Stimulated activated CD8-positive, alpha-beta memory T cell treated with anti-CD3 and anti-CD28 coated beads, Interleukin-15, amount 100 ng/mL, for 24 hours (primary cell): ENCODE results near the gene CCDC158.
"Not testable (repeated sequence)": the region's sequence is repeated elsewhere in the genome, so short reads cannot be mapped to it uniquely, and the experiment has no call there.

ENCODE experiments used
- DNase-seq: peaks from one replicate; pipeline ENCODE4 v3.0.0-alpha.2; 2020; ENCODE audit warnings: low read depth

The CCDC158 gene

GRCh38 chr4:76365636-76366035 lies 55.3 kb downstream of the CCDC158 start:
- no peak for DNase-seq

DNA sequence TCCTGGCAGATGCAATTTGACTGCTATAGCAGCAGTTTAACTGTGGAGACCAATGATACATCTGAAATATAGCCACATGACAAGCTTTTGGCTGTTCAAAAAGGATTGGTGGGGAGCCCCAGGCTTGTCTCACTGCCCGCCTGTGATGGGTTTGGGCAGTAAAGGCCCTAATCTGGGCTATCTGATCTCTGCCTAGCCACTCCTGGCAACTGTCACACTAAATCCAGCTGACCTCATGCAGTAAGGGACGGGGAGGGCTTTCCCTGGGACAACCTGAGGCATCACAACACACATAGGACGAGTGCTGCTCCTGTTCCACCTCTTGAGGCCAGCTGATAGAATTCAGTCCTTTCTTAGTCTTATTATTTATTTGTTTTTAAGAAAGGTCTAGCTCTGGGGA lies 56.2 kb downstream of the CCDC158 start:
- DNase-seq: no peak

- DNase-seq: no peak
Measured at GRCh38 chr4:76363556-76364290, 57.2 kb downstream of the CCDC158 start.

- no peak for DNase-seq
Measured at GRCh38 chr4:76361689-76362412, 59.1 kb downstream of the CCDC158 start.

DNA sequence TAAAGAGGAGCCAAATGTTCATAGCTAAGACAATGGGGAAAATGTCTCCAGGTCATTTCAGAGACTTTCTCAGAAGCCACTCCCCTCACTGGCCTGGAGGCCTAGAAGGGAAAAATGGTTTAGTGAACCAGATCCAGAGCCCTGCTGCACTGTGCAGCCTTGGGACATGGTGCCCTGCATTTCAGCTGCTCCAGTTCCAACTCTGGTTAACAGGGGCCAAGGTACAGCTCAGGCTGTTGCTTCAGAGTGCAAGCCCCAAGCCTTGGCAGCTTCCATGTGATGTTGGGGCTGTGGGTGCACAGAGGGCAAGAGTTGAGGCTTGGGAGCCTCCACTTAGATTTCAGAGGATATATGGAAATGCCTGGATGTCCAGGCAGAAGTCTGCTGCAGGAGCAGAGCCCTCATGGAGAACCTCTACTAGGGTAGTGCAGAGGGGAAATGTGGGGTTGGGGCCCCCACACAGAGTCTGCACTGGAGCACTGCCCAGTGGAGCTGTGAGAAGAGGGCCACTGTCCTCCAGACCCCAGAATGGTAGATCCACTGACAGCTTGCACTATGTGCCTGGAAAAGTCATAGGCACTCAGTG lies 61.0 kb downstream of the CCDC158 start:
- not testable (repeated sequence) for DNase-seq

DNA sequence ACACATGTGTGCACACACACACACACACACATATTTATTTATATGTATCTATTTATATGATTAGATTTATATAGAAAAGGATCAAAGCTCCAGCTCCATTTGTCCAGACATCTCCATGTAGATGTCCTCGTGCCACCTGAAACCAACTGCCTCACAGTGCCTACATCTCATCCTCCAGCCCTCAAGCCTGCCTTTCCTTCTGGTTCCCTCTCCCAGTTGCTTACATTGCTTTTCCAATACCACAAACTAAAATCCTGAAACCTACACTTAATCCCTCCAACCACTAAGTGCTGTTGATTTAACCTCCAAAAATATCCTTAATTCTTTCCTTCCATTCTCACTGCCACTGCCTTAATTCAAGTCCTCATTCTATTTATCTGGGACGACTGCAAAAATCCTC lies 63.0 kb downstream of the CCDC158 start:
- no peak for DNase-seq

GRCh38 chr4:76354517-76355473 lies 66.1 kb downstream of the CCDC158 start:
- DNase-seq: no peak

DNA sequence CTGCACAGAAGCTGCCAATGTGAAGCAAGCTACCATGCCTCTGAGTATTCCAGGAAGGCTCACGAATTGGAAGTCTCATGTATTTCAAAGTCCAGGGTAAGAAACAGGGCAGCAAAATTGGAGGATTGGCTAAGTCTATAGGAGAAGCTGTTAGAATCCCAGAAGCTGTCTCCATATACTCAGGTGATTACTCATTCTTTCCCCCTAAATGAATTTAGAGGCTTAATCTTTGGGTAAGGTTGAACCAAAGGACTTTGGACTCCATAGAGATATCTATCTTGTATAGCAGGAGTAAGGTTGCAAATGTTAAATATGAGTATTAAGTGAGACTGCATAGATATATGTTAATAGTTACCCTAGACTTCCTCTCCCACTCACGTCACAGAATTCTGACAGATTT lies 78.1 kb downstream of the CCDC158 start:
- no peak for DNase-seq

DNA sequence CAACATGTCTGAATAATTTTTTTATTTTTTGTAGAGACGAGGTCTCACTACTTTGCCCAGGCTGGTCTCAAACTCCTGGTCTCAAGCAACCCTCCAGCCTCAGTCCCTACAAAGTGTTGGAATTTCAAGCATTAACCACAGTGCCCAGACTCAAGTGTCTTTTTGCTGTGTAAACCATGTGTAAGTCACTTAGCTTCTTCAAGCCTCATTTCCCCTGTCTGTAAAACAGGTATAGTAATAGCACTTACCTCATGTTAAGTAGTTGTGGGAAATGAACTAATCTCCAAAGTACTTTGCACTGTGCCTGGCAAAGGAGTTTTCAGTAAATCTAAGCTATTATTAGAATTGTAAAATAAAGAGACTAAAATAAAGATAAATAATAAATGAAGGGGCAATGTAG lies 78.8 kb downstream of the CCDC158 start:
- no peak for DNase-seq

DNA sequence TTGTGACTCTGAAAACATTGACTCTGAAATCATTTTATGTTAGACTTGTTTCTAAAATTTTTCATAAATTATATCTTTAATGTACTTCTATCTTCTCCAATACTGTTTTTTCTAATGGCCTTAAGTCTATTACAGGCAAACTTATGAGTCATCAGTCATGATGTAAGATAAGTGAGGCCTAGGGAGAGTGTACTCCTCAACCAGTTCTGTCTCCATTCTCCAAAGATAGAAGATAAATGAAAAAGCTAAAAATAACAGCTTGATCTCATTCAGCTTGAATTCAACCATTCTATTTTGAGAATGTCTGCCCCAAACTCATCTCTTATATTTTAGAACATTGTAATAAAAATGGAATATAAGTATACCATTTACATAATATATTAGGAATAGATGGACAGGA lies 79.9 kb downstream of the CCDC158 start:
- no peak for DNase-seq

GRCh38 chr4:76339364-76339763 lies 81.6 kb downstream of the CCDC158 start:
- no peak for DNase-seq

- DNase-seq: no peak
Measured at GRCh38 chr4:76334885-76335284, 86.1 kb downstream of the CCDC158 start.

DNA sequence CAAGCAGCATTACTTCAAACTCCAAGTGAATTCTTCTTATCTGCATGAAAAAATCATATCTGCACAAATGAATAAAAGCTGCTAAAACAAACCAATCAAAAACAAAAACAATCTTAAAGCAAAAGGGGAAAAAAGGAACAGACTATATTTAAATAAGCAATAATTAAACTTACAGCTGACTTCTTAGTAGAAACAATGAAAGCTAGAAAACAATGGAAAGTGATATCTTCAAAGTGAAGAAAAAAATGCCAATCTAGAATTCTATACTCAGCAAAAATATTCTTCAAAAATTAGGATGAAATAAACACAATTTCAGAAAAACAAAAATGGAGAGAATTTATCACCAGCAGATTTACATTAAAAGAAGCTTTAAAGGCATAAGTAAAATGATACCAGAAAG lies 94.4 kb downstream of the CCDC158 start:
- DNase-seq: no peak

DNA sequence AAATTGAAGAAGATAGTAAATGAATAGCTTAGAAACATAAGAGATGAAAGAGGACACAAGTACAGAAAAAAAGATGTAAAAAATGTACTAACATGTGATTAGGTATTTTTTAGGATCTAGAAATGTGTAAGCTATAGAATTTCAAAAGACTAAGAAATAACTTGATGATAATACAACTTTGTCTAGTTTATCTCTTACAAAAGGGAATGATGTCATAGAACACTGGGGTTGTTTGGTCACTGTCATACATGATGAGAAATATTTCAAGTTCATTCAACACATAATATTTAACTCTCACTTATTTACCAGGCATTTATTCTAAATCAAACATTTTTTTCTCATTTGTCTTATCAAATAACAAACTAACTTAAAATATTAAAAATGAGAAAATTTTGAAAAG lies 95.9 kb downstream of the CCDC158 start:
- no peak for DNase-seq

GRCh38 chr4:76322236-76322635 lies 98.7 kb downstream of the CCDC158 start:
- no peak for DNase-seq

- no peak for DNase-seq
Measured at GRCh38 chr4:76316131-76316530, 104.8 kb downstream of the CCDC158 start.

DNA sequence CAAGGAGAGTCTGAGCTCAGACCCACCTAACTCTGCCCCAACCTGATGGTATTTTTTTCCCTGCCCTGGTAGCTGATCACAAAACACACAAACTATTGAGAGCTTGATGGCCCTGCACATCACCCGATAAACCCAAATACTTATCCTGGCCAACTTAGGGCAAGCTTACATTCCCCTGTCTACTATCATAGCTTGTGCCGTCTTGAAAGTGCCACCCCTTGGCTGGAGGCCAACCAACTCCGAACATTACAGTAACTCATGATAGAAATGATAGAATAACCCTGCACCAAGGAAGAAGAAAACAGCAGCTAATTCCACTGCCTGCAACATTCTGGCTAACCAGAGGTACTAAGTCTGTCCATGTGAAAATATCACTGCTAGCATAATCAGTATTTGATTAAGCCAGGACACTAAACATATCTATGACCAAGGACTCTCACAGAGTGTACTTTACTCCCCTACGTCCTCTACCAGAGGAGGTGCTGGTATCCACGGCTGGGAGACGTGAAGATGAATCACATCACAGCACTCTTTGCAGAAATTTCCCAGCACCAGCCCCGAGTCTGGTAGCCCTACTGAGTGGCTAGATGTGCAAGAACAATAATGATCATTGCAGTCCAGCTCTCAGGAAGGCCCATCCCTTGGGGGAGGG lies 105.5 kb downstream of the CCDC158 start:
- DNase-seq: no peak

- DNase-seq: no peak
Measured at GRCh38 chr4:76313547-76313946, 107.4 kb downstream of the CCDC158 start.

- DNase-seq: no peak
Measured at GRCh38 chr4:76312457-76312856, 108.5 kb downstream of the CCDC158 start.

DNA sequence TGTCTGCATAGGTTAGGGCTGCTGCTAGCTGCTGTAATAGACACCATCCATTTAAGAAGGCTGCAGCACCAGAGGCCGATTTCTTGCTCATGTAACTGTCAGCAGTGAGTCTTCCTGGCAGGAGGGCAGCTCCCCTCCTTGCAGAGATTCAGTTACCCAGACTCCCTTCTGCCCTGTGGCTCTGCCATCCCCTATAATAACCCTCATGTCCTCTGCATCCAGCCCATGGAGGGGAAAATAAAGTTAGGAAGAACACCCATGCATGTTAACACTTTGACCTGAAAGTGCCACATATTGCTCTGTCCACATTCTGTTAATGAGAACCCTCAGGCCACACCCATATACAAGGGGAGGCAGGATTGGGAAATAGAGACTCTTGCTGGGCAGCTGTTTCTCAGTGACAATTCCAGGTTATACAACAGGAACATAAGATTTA lies 109.0 kb downstream of the CCDC158 start:
- DNase-seq: no peak

DNA sequence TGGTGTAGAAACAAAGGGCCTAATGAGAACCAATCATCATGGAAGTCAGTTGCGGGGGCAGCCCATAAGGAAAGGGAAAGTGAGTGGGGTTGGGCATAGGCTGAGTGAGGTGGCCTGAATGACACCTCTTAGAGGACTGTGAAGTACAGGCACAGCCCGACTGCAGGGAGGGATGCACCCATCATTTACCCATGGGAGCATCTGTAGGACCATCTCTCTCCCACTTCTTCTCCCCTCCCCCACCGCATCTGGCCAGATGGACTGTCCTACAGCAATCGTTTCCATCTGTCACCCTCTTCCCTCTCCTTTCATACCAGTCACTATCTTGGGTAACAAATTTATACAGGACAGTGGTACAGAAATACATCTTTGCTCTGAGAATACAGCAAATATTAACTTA lies 110.3 kb downstream of the CCDC158 start:
- DNase-seq: no peak
